Left renal pelvis (tissue), 4 donors: ENCODE measurements around the gene FAM171A1. TPM values are rescaled to one million over a fixed set of nuclear protein-coding genes. Genes with fewer than 3 reads are reported as not detected.
A peak's percentile ranks its signal among the peaks of the same experiment; 100 is the strongest.

Experiments used
- DNase-seq, 4 donors: peaks; one replicate each; pipeline ENCODE4 v3.0.0-alpha.2; 2013; ENCODE audit warnings: low read depth in 4 of 4, low spot score in 3 of 4
- polyA plus RNA-seq, 4 donors: library from polyadenylated mRNA; unstranded; fragments of 120-200 nt; gene quantifications; one replicate each; pipeline ENCODE4 v1.2.1, GENCODE V29; 2013; ENCODE audit not compliant: insufficient read length in 4 of 4

Gene FAM171A1
- polyA plus RNA-seq, 4 donors: 55.5 to 93.7 (median 87.1) TPM

- DNase-seq: no peak
Observed at GRCh38 chr10:15253951-15254807, 116.9 kb downstream of the FAM171A1 start.

GRCh38 chr10:15252396-15252795 is 118.7 kb downstream of the FAM171A1 start:
- DNase-seq: no peak

GRCh38 chr10:15251791-15252380 is 119.2 kb downstream of the FAM171A1 start:
- DNase-seq: no peak

GRCh38 chr10:15245530-15245929 is 125.6 kb downstream of the FAM171A1 start:
- no peak for DNase-seq

- no peak for DNase-seq
Observed at GRCh38 chr10:15244635-15245197, 126.4 kb downstream of the FAM171A1 start.

- DNase-seq: no peak
Observed at GRCh38 chr10:15242261-15242840, 128.7 kb downstream of the FAM171A1 start.

GRCh38 chr10:15241306-15241705 is 129.8 kb downstream of the FAM171A1 start:
- DNase-seq: no peak

- peak in 1 of 4 donors; percentile 12 for DNase-seq
Observed at GRCh38 chr10:15238555-15239335, 132.3 kb downstream of the FAM171A1 start.

- DNase-seq: no peak
Observed at GRCh38 chr10:15237351-15237750, 133.7 kb downstream of the FAM171A1 start.

- no peak for DNase-seq
Observed at GRCh38 chr10:15236340-15236739, 134.7 kb downstream of the FAM171A1 start.

- no peak for DNase-seq
Observed at GRCh38 chr10:15232279-15232678, 138.8 kb downstream of the FAM171A1 start.

GRCh38 chr10:15231426-15231825 is 139.7 kb downstream of the FAM171A1 start:
- no peak for DNase-seq

GRCh38 chr10:15230257-15230656 is 140.8 kb downstream of the FAM171A1 start:
- DNase-seq: no peak

GRCh38 chr10:15229268-15229667 is 141.8 kb downstream of the FAM171A1 start:
- DNase-seq: no peak

- DNase-seq: no peak
Observed at GRCh38 chr10:15228426-15228825, 142.7 kb downstream of the FAM171A1 start.

GRCh38 chr10:15227611-15228372 is 143.3 kb downstream of the FAM171A1 start:
- DNase-seq: no peak

GRCh38 chr10:15225511-15225910 is 145.6 kb downstream of the FAM171A1 start:
- DNase-seq: no peak

- DNase-seq: no peak
Observed at GRCh38 chr10:15224948-15225347, 146.1 kb downstream of the FAM171A1 start.

- DNase-seq: no peak
Observed at GRCh38 chr10:15223174-15223573, 147.9 kb downstream of the FAM171A1 start.

- no peak for DNase-seq
Observed at GRCh38 chr10:15222511-15222910, 148.6 kb downstream of the FAM171A1 start.
